Cortex of kidney (tissue), 1 donor: ENCODE results near the gene RUNX2.

Experiments
- DNase-seq: peaks from one replicate; lab custom pipeline; 2025; lab: John Stamatoyannopoulos, UW

Gene RUNX2

GRCh38 chr6:45677381-45678284, 349.5 kb downstream of the RUNX2 start:
- no peak for DNase-seq

DNA sequence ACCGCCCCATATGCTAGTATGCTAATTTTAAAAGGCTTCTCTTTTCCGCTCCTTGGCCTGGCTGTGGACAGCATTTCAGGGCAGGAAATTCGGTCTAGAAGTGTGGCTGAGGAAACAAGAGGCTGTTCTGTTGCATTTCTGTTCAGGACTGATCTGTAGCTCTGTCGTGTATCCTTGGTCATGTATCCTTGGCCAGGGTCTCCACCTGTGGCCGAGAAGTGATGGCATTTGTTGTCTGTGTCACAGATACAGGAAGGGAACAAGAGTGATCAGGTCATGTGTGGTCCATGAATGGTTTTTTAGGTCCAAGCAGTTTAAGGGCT, 350.1 kb downstream of the RUNX2 start:
- no peak for DNase-seq

GRCh38 chr6:45679163-45679562, 351.0 kb downstream of the RUNX2 start:
- no peak for DNase-seq

DNA sequence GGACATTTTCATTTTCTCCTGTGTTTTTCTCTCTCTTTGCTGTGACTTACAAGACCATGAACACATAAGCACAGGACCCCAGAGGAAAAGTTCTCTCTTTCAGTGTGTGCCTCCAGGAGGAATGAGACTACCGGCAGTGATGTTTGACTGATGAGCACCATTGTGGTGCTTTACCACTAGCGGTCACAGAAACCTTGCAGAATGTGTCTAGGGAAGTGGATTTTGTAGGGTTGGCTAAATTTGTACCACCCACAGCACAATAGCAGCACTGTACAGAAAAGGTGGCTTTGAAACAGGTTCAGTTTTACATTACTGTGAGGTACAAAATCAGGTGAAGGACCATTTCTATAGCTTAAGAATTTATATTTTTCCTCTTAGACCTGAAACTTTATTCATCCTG, 351.5 kb downstream of the RUNX2 start:
- no peak for DNase-seq

DNA sequence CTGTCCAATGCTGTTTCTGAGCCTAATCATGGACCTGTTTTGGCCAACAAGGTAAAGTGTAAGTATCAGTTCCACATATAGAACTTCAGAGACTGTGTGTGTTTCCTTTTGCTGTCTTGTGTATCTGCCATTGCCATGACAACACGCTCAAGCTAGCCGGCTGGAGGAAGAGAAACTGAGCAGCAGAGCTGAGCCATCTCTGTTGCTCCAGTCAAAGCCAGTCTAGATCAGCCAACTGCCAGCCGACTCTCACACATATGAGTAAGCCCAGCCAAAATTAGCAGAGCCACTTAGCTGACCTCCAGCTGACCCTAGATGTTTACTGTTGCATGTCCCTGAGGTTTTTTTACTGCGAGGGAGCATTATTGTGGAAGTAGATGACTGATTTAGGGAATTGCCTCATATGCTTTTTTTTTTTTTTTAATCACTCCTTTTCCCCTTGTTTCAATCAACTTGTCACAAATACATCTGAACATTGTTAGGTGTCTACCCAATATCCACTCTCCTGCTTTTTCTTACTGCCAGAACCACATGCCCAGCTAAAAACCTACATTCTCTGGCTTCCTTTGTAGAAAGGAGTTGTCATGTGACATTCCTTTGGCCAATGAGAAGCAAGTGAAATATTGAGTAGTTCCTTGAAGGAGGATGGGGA, 353.9 kb downstream of the RUNX2 start:
- DNase-seq = no peak

DNA sequence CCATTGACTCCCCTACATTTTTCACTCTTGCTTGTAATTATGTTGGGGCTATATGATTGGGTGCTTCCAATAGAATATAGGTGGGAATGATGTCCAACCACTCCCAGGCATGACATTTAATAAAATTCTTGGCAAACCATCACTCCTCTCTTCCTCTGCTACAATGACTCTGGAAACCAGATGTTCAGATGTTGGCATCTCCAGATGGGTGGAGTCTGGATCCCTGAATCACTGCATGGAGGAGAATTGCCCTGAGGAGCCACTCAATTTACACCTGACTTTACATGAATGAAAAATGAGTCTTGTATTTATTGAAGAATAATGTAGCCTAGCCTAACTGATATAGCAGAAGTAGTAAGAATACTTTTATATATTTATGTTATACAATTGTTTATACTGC, 356.3 kb downstream of the RUNX2 start:
- no peak for DNase-seq

- DNase-seq = no peak
These were observed 356.9 kb downstream of the RUNX2 start for GRCh38 chr6:45685076-45685475.

- DNase-seq = no peak
These were observed 358.9 kb downstream of the RUNX2 start for GRCh38 chr6:45686841-45687569.

DNA sequence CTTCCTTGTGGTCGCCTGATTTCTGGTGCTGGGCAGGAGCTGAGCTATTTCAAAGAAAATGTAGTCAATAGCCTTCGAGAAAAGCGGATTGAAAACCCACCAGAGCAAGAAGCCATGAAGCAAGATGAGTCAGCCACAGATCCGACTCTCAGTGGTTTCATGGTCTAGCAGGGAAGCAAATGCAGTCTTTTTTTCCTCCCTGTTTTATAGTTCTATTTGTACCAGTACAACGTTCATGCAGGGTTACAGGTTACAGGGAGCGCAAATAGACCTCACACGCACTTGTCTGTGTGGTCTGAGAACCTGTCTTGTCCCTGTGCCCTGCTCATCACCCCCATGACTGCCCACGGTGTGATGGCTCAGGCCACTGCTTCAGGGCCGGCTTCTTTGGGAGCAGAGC, 359.4 kb downstream of the RUNX2 start:
- DNase-seq = no peak

- no peak for DNase-seq
These were observed 360.1 kb downstream of the RUNX2 start for GRCh38 chr6:45688180-45688579.

DNA sequence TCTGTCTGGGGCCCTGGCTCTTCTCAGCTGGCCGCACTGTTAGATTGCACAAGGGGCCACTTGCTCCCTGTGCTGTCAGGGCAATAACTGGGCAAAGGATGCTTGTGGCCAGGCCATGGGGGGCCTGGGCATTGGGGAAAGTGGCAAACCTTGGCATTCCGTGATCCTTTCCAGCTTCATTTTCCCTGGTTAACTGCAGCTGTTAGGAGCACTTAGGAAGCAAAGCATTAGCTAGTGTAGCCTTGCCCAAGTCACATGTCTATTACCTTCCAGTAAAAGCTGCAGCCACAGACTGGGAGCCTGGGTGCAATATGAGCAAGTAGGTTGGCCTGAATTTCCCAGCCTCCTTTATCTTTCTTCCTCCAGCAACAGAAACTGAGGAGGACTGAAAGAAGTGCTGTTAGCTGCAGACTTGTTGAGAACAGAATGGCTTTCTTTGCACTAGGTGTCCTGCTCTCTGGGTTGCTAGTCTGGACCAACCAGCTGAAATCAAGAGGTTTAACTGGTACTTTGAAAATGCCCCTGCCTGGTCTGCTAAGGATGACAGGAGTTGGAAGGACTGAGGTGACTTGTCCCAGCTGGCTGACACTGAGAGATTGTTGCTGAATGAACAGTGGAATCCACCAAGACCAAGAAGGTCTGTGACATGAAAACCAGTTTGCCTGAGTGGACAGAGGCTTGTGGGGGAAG, 361.9 kb downstream of the RUNX2 start:
- no peak for DNase-seq

DNA sequence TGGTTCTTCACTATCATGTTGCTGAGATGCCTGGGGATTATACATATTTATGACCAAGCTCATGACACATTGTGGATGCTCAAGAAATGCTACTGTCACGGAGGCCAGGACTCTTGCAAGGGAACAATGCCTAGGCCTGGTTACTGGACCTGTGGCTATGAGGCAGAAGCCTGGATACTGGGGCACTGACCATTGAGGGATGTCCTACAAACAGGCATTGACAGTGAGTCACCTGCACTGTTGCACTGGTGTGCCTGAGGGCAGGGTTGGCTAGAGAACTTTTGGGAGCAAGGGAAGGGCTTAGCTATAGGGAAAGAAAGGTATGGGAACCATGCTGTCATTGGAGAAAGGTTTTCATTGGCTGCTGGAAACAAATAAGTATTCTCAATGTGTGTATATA, 362.7 kb downstream of the RUNX2 start:
- no peak for DNase-seq

GRCh38 chr6:45691426-45691825, 363.3 kb downstream of the RUNX2 start:
- DNase-seq = no peak

- DNase-seq = no peak
These were observed 363.9 kb downstream of the RUNX2 start for GRCh38 chr6:45692021-45692420.

DNA sequence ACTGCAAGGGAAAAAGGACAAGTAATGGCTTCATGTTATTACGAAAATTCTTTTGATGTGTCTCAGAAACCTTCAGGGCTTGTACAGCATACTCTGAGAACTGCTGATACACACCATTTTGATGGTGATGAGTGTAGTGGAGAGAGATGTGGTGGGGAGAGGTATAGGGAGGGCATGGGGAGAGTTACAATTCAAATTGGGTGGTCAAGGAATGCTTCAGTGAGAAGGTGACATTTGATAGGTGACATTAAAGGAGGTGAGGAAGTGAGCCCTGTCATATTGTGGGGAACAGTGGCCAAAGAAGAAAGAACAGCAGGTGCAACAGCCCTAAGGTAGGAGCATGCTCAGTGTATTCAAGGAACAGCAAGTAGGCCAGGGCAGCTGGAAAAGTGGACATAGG, 368.6 kb downstream of the RUNX2 start:
- no peak for DNase-seq

- no peak for DNase-seq
These were observed 369.5 kb downstream of the RUNX2 start for GRCh38 chr6:45697605-45698004.

GRCh38 chr6:45698046-45698445, 369.9 kb downstream of the RUNX2 start:
- no peak for DNase-seq

DNA sequence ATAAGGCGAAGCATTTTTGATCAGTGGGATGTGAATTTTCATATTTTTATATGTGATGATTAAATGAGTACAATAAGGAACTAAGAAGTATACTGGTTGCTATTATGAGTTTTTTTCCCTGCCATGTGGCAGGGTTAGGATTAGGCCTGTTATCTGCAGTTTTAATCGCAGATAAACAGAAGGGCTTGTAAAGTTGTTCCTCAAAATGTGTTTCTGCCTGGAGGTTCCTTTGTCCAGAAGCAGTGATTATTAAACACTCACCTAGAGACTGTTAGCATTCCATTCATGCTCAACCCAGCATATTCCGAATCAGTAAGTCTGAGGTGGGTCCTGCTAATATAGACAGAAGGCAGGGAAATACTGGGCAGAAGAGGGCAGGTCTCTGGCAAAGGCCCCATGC, 371.5 kb downstream of the RUNX2 start:
- DNase-seq = no peak

- no peak for DNase-seq
These were observed 375.0 kb downstream of the RUNX2 start for GRCh38 chr6:45702849-45703739.

DNA sequence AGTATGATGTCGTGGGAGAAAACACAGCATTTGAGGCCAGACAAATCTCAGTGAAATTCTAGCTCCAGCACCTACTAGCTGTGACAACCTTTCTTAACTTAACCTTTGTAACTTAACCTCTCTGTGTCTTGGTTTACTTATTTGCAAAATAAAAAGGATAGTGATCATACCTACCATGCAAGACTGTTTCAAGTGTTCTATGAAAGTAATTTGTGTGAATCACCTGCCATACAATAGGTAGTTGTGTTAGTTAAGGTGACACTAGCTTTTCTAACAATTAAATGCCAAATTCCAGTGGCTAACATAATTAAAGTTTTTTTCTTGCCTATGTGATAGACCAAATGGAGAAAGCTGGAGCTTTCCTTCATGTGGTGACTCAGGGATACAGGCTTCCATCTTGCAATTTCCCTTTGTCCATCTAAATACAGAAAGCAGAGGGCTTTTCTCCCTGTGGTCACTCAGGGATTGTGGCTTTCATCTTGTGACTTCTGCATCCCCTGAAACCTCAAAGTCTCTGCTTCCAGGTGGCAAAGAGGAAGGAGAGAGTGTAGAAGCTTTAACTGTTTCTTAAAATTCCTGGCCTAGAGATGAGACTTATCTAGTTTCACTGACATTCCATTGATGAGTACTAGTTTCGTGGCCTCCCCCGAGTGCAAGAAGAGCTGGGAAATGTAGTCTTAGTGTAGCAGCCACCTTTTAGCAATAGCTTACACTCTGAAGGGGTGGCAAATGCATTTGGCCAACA, 376.1 kb downstream of the RUNX2 start:
- DNase-seq = no peak
